Stimulated activated CD4-positive, alpha-beta T cell treated with anti-CD3 and anti-CD28 coated beads, Interleukin-15, amount 100 ng/mL, for 1 hour (primary cell): Measurements from ENCODE around the gene TMEM213.

Experiments
- DNase-seq, 2 donors: peaks; one replicate each; pipeline ENCODE4 v3.0.0-alpha.2; 2020; ENCODE audit warnings: low read depth in 1 of 2, low spot score in 1 of 2

TMEM213 gene

DNA sequence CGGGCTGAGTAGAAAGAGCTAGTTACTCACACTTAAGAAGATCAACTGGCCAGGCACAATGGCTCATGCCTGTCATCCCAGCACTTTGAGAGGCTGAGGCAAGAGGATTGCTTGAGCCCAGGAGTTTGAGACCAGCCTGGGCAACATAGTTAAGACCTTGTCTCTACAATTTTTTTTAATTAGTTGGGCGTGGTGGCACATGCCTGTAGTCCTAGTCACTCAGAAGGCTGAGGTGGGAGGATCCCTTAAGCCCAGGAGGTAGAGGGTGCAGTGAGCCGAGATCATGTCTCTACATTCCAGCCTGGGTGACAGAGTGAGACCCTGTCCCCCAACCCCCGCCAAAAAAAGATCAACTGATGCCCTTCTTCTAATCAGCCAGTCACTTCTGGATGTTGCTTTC is 74.8 kb downstream of the TMEM213 start:
- no peak for DNase-seq

DNA sequence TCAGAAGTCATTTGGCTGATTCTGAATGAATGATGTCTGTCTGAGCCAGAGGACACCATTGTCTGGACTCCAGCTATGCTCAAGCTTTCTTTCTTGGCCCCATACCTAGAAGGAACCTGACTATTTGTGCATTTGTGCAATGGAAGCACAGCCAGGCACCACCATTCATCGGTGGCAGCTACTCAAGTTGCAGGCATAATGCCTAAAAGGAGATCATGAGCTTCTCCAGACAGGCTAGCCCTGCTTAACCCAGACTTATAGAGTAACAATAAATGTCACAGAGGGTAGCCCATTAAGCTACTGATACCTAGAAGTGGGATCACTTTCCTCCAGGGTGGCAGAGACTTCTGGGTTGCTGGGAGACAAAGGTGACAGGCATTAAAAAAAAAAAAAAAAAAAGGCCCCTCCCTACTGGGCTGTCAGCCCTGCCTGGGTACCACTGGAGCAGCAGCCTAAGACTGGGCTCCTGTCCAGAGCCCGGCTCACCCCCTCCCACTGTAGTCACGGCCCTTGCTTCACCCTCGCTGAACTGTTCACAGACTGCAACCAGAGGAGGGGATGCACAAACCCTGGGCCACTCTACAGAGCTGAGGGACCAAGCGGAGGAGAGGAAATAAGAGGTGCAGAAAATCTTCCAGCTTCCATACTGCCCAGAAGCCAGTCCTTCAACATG is 75.6 kb downstream of the TMEM213 start:
- no peak for DNase-seq

DNA sequence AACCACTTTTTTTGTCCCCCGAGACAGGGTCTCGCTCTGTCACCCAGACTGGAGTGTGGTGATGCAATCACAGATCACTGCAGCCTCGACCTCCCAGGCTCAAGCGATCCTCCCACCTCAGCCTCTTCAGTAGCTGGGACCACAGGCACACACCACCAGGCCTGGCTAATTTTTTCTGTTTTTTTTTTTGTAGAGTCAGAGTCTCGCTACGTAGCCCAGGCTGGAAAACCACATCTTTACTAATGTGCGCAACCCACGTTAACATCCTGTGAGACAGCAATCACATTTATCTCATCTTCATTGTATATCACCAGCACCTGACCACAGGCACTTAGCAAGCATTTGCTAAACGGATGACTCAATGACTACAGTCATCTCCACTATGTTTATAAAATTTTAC is 78.0 kb downstream of the TMEM213 start:
- DNase-seq: peak; percentile 10 to 15

DNA sequence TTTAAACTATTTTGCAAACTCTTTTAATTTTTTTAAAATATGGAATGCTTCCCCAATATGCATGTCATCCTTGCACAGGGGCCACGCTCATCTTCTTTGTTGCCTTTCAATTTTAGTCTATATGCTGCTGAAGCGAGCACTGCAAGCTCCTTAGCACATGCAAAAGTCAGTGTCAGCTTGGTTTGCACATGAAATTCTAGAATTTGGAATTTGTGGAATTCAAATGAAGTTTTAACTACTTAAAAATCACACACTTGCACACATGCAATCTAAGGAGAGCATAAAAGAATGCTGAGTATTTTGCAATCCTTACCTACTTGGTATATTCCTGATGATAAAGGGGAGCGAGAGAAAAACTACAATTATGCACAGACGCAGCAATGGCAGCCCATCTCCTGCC is 78.5 kb downstream of the TMEM213 start:
- no peak for DNase-seq

DNA sequence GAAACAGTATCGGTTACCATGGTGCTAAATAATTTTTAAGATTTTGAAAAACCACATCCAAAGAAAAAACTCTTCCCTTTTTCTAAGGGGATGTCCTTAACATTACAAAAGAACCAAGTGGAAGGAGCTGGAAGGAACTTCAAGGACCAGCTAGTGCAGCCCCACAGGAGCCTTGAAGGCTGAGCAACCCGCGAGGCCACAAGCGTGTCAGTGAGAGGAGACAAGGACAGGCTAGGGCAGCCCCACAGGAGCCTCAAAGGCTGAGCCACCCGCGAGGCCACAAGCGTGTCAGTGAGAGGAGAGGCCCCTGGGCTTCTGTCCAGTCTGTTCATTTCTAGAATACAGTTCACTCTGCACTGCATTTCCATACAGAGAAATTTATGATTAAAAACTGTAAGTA is 80.3 kb downstream of the TMEM213 start:
- DNase-seq: no peak

DNA sequence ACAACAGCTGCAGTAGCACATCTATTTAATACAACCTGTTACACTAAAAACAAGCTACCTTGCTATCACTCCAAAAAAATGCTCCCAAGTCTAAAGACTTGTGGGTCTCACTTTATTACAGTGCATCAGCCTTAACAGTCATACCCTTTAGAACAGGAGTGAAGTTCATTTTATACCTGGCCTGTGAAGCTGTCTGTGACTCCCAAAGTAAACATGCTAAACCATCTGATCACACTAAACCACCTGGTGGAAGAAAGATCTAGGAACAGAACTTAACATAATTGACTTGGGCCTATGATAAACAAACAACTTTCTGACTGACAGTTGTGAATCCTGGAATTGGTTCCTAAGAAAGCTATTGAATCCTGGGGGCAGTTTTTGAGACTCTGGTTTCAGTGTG is 81.1 kb downstream of the TMEM213 start:
- no peak for DNase-seq

DNA sequence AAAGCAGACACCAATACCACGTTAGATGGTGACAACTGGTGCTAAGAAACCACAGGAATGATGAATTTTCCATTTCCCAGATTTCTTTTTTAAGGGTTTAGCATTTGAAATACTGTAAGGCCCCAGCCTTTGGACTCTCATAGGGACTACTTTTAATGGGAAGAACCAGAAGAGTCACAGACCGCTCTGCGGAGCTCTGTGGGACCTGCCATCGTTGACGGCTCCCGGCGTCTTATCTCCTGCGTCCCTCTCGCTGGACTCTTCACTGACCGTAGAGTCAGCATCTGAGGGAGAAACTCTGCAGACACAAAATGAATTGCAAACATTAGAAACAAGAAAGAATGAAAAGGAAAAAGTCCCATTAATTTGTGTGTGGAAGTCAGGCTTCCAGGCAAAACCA is 81.6 kb downstream of the TMEM213 start:
- no peak for DNase-seq

DNA sequence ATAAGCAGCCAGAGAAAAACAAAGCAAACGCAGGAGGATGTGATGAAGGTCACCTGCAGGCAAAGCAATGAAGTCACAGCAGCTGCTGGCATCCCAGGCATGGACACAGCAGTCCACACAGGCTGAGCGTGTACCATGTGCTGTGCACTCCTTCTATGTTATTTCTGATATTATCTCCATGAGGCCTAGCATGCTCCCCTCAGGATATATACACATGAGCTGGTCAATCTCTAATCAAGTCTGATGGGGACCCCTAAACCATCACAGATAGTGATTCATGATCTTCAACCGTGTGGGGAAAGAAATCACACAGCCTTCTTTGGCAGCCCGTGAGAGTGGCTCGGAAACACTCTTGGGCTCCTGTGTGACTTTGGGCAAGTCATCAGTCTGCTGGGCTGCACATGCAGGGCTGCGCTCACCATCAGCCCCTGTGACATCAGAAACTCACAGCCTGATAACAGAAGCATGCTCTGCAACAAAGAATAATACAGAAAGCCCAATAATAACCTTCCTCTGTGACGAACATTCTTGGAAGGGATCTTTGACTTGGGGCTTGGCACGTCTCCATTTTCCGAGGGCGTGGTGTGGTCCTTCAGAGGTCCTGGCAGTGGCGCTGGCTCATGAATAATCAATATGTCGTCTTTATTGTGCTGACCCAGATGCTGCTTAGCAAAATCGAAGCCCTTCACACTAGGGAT is 83.2 kb downstream of the TMEM213 start:
- no peak for DNase-seq

DNA sequence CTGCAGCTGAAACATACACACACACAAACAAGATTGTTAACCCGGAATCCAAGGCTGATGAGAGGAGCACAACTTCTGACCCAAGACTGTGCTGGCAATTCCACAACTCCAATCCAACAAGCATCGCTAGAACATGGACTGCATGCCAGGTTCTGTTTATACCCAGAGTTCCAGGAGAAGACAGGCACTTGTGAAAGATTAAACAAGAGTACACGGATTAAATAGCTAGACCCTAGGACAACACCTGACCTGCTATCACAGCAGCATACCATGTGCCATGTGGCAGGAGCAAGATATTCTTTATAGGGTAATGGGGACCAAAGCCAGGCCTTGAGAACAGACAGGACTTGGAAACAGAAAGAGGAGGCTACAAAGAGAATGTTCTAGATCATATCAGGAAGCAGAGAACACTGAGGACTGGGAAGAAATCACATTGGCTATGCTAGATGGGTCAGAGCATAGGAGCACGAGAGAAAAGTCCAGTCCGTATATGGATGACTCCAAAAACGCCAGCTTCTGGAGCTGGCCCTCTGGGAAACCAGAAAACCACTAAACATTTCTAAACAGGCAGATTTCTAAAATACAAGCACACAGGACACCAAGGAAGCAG is 83.9 kb downstream of the TMEM213 start:
- no peak for DNase-seq

DNA sequence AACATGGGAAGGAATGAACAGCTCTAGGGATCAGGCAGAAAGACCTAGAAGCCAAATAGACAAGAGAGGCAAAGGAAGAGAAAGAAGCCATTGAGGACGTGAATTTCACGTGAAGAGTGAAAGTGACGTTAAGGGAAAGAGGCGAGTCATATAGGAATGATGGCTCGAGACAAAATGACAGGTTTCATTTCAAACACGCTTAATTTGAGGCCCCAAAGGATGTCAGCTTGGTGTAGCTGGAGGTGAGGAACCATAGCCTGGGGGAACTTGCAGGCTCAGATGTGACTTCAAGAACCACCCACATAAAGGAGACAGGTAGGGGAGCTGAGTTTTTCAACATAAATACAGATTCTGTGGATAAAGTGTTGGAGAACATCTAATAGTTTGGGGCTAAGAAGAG is 84.5 kb downstream of the TMEM213 start:
- DNase-seq: no peak

DNA sequence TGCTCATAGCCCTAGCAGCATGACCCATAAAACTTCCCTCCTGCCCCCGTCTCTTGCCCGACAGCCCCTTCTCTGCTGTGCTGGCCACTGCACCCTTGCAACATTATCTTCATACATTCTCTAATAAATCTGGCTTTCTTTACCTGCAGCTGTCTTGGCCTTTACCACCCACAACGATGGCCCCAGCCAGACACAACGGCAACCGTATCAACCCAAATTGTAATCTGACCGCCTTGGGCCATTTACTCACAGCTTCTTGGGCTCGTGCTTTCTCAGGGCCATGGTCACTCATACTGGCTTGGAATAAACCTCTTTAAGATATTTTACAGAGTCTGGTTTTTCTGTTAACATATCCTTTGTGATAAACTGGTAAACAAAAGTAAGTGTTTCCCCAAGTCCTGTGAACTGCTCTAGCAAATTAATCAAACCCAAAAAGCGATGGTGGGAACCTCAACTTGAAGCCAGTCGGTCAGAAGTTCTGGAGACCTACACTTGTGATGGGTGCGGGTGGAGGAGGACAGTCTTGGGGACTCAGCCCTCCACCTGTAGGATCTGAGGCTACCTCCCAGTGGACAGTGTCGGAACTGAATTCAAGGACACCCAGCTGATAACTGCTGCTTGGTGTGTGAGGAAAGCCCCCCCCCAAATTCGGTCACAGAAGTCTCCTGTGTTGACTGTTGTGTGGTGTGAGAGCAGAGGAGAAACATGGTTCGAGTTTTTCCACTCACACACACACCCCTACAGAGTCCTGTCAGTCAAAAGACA is 87.8 kb downstream of the TMEM213 start:
- no peak for DNase-seq

DNA sequence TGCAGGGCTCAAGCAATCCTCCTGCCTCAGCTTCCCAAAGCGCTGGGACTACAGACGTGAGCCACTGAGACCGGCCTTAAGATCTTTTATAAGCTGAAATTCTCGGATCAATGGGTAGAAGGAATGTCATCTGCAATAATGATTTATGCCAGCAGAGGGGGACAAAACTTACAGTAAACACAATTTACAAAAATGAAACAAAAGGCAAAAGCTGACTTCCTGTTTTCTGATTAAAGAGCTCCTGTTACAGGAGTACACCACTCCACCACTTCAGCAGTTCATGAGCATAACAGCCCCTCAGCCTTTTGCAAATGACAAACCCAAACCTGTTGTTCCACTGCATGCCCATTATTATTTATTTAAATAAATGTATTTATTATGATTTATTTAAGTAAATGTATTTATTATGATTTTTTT is 88.7 kb downstream of the TMEM213 start:
- DNase-seq: no peak

DNA sequence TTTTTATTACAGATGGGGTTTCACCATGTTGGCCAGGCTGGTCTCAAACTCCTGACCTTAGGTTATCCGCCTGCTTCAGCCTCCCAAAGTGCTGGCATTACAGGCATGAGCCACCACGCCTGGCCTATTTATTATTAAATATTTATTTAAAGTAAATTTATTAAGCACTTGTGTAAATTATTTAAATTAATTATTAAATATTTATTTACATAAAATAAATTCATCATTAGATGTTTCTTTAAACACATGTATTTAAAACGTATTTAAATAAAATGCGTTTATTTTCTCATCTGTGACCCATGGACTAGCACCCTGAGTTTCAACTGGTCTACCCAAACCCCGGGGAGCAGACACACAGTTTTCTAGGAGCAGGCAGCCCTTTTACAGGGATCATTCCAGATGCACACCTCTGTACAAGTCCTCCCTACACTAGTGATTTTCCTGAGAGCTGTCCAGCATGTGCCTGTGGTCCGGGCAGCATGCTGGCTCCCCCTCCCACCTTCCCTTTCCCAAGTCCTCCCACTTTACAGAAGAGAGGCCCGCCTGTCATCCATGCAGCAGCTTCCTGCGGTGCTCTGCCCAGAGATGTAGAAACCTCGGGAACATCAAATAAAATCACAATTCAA is 89.4 kb downstream of the TMEM213 start:
- no peak for DNase-seq
